Neural cell (in vitro differentiated cells): ENCODE data around the gene TRPV2. TPM values are rescaled to one million over a fixed set of nuclear protein-coding genes. Genes with fewer than 3 reads are reported as not detected.

Experiments
- H2AFZ ChIP-seq: fragments of 200-600, 300-800 bp; sonication (generic), shearing (Covaris generic); 2 replicates; pipeline ENCODE4 v1.6.0; 2014; ENCODE audit warnings: low read depth, mild to moderate bottlenecking, antibody characterized with exemption, low read length, moderate library complexity
- H3F3A ChIP-seq: fragments of 200-600 bp; shearing (Covaris generic); 2 replicates; pipeline ENCODE4 v1.6.1; 2016; ENCODE audit warnings: mild to moderate bottlenecking, moderate library complexity, mixed read lengths, antibody characterized with exemption, low read length; ENCODE audit not compliant: insufficient read depth, poor library complexity, severe bottlenecking
- H3K27ac ChIP-seq: fragments of 200-600, 300-800 bp; sonication (generic), shearing (Covaris generic); 2 replicates; pipeline ENCODE4 v1.5.1; 2014; ENCODE audit warnings: mild to moderate bottlenecking, low read length, moderate library complexity
- H3K27me3 ChIP-seq: fragments of 300-800, 200-600 bp; sonication (generic), shearing (Covaris generic); 2 replicates; pipeline ENCODE4 v1.6.0; 2014; ENCODE audit warnings: mild to moderate bottlenecking, low read depth, low read length, moderate library complexity; ENCODE audit not compliant: insufficient read depth
- H3K36me3 ChIP-seq: fragments of 300-800, 200-600 bp; sonication (generic), shearing (Covaris generic); 2 replicates; pipeline ENCODE4 v1.5.1; 2014; ENCODE audit warnings: mild to moderate bottlenecking, antibody characterized with exemption, low read length, moderate library complexity; ENCODE audit not compliant: insufficient read depth
- H3K4me2 ChIP-seq: fragments of 300-800, 200-600 bp; sonication (generic), shearing (Covaris generic); 2 replicates; pipeline ENCODE4 v1.6.0; 2014; ENCODE audit warnings: mild to moderate bottlenecking, low read length
- H3K4me3 ChIP-seq: fragments of 300-800, 200-600 bp; sonication (generic), shearing (Covaris generic); 2 replicates; pipeline ENCODE4 v1.5.1; 2014; ENCODE audit warnings: mild to moderate bottlenecking, low read length, moderate library complexity
- H3K79me2 ChIP-seq: fragments of 200-600 bp; shearing (Covaris generic); replicated peaks from 2 replicates; pipeline ENCODE4 v1.6.0; 2014; ENCODE audit warnings: mild to moderate bottlenecking, low read length, moderate library complexity; ENCODE audit not compliant: insufficient read depth
- H3K9ac ChIP-seq: fragments of 300-800, 200-600 bp; sonication (generic), shearing (Covaris generic); 2 replicates; pipeline ENCODE4 v1.6.1; 2016; ENCODE audit warnings: mild to moderate bottlenecking, low read length, mixed read lengths
- H3K9me2 ChIP-seq: fragments of 200-600 bp; shearing (Covaris generic); 2 replicates; pipeline ENCODE4 v1.6.1; 2016; ENCODE audit warnings: mild to moderate bottlenecking, low read length, mixed read lengths; ENCODE audit not compliant: insufficient read depth
- H3K9me3 ChIP-seq: fragments of 200-600, 300-800 bp; sonication (generic), shearing (Covaris generic); 2 replicates; pipeline ENCODE4 v1.6.1; 2016; ENCODE audit warnings: mild to moderate bottlenecking, mixed run types, low read length, moderate library complexity, mixed read lengths
- H4K20me1 ChIP-seq: fragments of 200-600 bp; shearing (Covaris generic); 2 replicates; pipeline ENCODE4 v1.6.1; 2016; ENCODE audit warnings: mild to moderate bottlenecking, mixed run types; ENCODE audit not compliant: insufficient read depth
- CTCF ChIP-seq: fragments of 450-650 bp; IDR thresholded peaks from 2 replicates; pipeline ENCODE4 v1.5.1; 2014; ENCODE audit warnings: antibody characterized with exemption, mild to moderate bottlenecking, moderate library complexity; ENCODE audit not compliant: poor library complexity, severe bottlenecking
- EP300 ChIP-seq: fragments of 450-650 bp; conservative IDR thresholded peaks from 2 replicates; pipeline ENCODE4 v1.6.1; 2014; ENCODE audit warnings: antibody characterized with exemption, mild to moderate bottlenecking, moderate library complexity; ENCODE audit not compliant: poor library complexity, severe bottlenecking
- EZH2 ChIP-seq: fragments of 200-600, 300-800 bp; shearing (Covaris generic), sonication (generic); IDR thresholded peaks from 2 replicates; pipeline ENCODE4 v1.6.1; 2014; ENCODE audit warnings: antibody characterized with exemption, low read length, borderline replicate concordance, mild to moderate bottlenecking; ENCODE audit not compliant: insufficient read depth, poor library complexity, severe bottlenecking
- MXI1 ChIP-seq: fragments of 450-650 bp; conservative IDR thresholded peaks from 2 replicates; pipeline ENCODE4 v1.6.1; 2014; ENCODE audit warnings: antibody characterized with exemption, mild to moderate bottlenecking; ENCODE audit not compliant: poor library complexity, severe bottlenecking
- POLR2AphosphoS5 ChIP-seq: IDR thresholded peaks from 2 replicates; pipeline ENCODE4 v1.6.1; 2012
- RAD21 ChIP-seq: fragments of 450-650 bp; conservative IDR thresholded peaks from 2 replicates; pipeline ENCODE4 v1.6.1; 2014; ENCODE audit warnings: antibody characterized with exemption, mild to moderate bottlenecking, moderate library complexity
- SMC3 ChIP-seq: fragments of 450-650 bp; conservative IDR thresholded peaks from 2 replicates; pipeline ENCODE4 v1.6.1; 2014; ENCODE audit warnings: antibody characterized with exemption, mild to moderate bottlenecking, moderate library complexity; ENCODE audit not compliant: poor library complexity
- TAF1 ChIP-seq: IDR thresholded peaks from 2 replicates; pipeline ENCODE4 v1.6.1; 2012; ENCODE audit warnings: low read depth
- polyA plus RNA-seq: library from polyadenylated mRNA; depleted of rRNA; stranded (reverse); fragments of >200 nt; gene quantifications from 2 replicates; pipeline ENCODE4 v1.2.3, GENCODE V29; 2014
- TF ChIP-seq, protein P1 (sequence below): IDR thresholded peaks from 2 replicates; pipeline ENCODE4 v1.6.1; 2012; ENCODE audit warnings: borderline replicate concordance

The TRPV2 gene
- polyA plus RNA-seq, 1 donor from 2014 or later: not detected

DNA sequence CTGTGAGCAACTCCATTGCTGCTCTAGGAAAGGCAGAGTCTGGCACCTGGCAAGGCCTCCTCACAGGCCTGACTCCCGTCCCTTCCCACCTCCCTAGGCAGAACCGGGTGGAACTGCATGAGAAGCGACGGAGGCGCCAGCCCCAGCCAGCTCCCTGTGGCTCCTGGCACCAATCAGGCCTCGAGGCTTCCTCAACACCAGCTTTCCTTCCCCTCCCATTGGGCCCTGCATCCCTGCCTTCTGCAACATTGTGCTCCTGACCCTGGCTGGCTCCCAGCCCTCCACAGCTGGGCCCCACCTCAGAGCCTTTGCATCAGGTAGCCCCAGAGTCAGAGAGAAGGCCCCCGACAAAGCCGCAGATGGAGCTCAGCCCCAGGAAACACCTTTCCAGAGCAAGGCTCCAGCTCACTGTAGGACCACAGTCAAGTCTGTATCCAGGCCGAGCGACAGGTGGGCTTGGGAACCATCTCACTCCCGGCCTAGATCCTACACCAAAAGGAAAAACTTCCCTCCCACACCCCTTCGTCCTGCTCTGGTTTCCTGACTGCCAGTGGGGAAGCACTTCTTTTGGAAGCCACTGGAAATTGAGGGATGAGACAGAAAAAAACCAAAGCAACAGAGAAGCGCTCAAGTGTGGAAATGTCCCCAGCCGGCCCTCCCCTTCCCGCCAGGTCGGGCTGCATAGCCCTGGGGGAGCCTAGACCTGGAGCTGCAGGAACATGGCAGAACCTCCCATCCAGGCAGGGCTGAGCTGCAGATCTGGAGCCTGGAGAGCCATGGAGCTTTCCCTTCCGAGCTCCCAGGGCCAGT, 45.6 kb downstream of the TRPV2 start:
- TF ChIP-seq SMC3 (no peak), RAD21 (no peak), EZH2 (no peak), MXI1 (no peak), POLR2AphosphoS5 (no peak), TAF1 (no peak), EP300 (no peak), CTCF (no peak)
- TF ChIP-seq, protein P1, sequence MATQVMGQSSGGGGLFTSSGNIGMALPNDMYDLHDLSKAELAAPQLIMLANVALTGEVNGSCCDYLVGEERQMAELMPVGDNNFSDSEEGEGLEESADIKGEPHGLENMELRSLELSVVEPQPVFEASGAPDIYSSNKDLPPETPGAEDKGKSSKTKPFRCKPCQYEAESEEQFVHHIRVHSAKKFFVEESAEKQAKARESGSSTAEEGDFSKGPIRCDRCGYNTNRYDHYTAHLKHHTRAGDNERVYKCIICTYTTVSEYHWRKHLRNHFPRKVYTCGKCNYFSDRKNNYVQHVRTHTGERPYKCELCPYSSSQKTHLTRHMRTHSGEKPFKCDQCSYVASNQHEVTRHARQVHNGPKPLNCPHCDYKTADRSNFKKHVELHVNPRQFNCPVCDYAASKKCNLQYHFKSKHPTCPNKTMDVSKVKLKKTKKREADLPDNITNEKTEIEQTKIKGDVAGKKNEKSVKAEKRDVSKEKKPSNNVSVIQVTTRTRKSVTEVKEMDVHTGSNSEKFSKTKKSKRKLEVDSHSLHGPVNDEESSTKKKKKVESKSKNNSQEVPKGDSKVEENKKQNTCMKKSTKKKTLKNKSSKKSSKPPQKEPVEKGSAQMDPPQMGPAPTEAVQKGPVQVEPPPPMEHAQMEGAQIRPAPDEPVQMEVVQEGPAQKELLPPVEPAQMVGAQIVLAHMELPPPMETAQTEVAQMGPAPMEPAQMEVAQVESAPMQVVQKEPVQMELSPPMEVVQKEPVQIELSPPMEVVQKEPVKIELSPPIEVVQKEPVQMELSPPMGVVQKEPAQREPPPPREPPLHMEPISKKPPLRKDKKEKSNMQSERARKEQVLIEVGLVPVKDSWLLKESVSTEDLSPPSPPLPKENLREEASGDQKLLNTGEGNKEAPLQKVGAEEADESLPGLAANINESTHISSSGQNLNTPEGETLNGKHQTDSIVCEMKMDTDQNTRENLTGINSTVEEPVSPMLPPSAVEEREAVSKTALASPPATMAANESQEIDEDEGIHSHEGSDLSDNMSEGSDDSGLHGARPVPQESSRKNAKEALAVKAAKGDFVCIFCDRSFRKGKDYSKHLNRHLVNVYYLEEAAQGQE: no peak
- no peaks in the 10 kb centered on the region for H3F3A ChIP-seq

GRCh38 chr17:16461606-16461866, 46.2 kb downstream of the TRPV2 start:
- Histone ChIP-seq H3K36me3 (no peaks in the 10 kb centered on the region), H3K4me3 (no peak overlapping the region), H3F3A (no peaks in the 10 kb centered on the region), H3K27me3 (no peaks in the 10 kb centered on the region), H3K4me2 (no peak overlapping the region), H3K79me2 (no peaks in the 10 kb centered on the region), H2AFZ (no peak overlapping the region), H3K9ac (no peak overlapping the region), H4K20me1 (no peaks in the 10 kb centered on the region), H3K27ac (no peak overlapping the region), H3K9me3 (no peaks in the 10 kb centered on the region), H3K9me2 (no peaks in the 10 kb centered on the region)
- no peak for TF ChIP-seq EZH2
- no peak for TF ChIP-seq POLR2AphosphoS5
- TF ChIP-seq MXI1: no peak
- no peak for TF ChIP-seq SMC3
- no peak for TF ChIP-seq RAD21
- no peak for TF ChIP-seq EP300
- TF ChIP-seq, protein P1: no peak
- TF ChIP-seq TAF1: no peak
- no peak for TF ChIP-seq CTCF

More for the DNA sequence above, 45.6 kb downstream of the TRPV2 start:
- H3K4me2 ChIP-seq: no peak overlapping the region
- H3K27me3 ChIP-seq: no peaks in the 10 kb centered on the region
- H3K9ac ChIP-seq: no peak overlapping the region
- no peak overlapping the region for H3K27ac ChIP-seq
- H3K4me3 ChIP-seq: no peak overlapping the region
- no peak overlapping the region for H2AFZ ChIP-seq
- H4K20me1 ChIP-seq: no peaks in the 10 kb centered on the region
- no peaks in the 10 kb centered on the region for H3K9me2 ChIP-seq
- H3K36me3 ChIP-seq: no peaks in the 10 kb centered on the region
- no peaks in the 10 kb centered on the region for H3K9me3 ChIP-seq
- no peaks in the 10 kb centered on the region for H3K79me2 ChIP-seq
